Nephron (organoid): ENCODE data around the gene ROBO4.

Source experiments
- H3K27ac Mint-ChIP-seq, 3 experiments: 2 replicates each; pipeline ENCODE4 v1.8.0; 2020; ENCODE audit warnings: mixed read lengths in 3 of 3, mild to moderate bottlenecking in 2 of 3, moderate library complexity in 1 of 3
- H3K27me3 Mint-ChIP-seq: 2 replicates; pipeline ENCODE4 v1.8.0; 2021; ENCODE audit warnings: low read depth, mild to moderate bottlenecking, moderate library complexity, mixed read lengths
- H3K36me3 Mint-ChIP-seq: 2 replicates; pipeline ENCODE4 v1.8.0; 2020; ENCODE audit warnings: low read depth, mixed read lengths
- H3K4me1 Mint-ChIP-seq: 2 replicates; pipeline ENCODE4 v1.8.0; 2020; ENCODE audit warnings: mixed read lengths
- H3K4me3 Mint-ChIP-seq, 3 experiments: 2 replicates each; pipeline ENCODE4 v1.8.0; 2020; ENCODE audit warnings: mild to moderate bottlenecking in 3 of 3, mixed read lengths in 3 of 3, moderate library complexity in 2 of 3
- H3K9me3 Mint-ChIP-seq: 2 replicates; pipeline ENCODE4 v1.8.0; 2020; ENCODE audit warnings: mixed read lengths
- CTCF ChIP-seq, 3 experiments: fragments of 200-600 bp; sonication (generic); IDR thresholded peaks; one replicate each; pipeline ENCODE4 v1.5.0; 2021; ENCODE audit warnings: antibody characterized with exemption in 3 of 3; ENCODE audit not compliant: unreplicated experiment in 3 of 3

ROBO4 gene

DNA sequence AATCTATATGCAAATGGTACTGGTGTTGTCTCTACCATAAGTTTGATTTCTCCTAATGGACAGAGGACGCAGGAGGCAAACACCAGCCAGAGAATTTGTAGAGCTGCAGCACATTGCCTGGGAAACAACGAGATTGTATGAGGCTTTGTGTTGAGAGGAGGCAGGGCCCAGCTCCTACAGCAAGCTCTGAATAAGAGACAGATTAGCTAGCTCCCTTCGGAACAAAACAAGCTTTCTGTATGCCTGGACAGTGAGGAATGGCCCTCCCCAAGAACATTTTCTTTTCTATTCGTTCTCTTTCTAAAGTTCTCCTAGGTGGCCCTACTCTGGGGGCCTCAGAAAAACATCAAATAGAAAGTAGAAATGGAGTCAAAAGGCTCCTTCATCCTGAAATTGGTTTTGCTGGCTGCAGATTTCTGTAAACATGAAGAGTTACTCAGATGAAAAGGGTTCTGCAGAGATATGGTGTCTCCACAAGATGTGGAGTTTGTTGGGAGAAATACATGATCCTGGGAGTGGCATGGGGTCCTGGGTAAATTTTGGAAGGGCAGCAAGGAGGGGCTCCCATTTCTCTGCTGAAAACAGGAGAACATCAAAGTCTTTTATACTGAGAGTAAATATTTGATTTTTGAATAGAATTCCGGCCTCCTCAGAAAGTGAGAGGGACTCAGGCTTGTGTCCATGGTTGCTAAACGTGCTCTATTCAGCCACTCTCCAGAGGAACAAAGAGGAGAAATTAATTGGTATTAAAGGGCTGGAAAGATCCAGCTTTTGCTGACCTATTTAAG lies 45.0 kb upstream of the ROBO4 start:
- H3K36me3 Mint-ChIP-seq, result no peaks in the 10 kb centered on the region
- no peak overlapping the region for H3K4me3 Mint-ChIP-seq
- H3K9me3 Mint-ChIP-seq, result peaks cover 2% of the 10 kb centered on the region
- H3K27me3 Mint-ChIP-seq, result peaks cover 4% of the 10 kb centered on the region
- no peak for TF ChIP-seq CTCF (IDR thresholded peaks at IDR 0.05; ENCODE audit: unreplicated experiment in 3 of 3)
- no peak overlapping the region for H3K27ac Mint-ChIP-seq
- H3K4me1 Mint-ChIP-seq, result peaks cover 8% of the 10 kb centered on the region

DNA sequence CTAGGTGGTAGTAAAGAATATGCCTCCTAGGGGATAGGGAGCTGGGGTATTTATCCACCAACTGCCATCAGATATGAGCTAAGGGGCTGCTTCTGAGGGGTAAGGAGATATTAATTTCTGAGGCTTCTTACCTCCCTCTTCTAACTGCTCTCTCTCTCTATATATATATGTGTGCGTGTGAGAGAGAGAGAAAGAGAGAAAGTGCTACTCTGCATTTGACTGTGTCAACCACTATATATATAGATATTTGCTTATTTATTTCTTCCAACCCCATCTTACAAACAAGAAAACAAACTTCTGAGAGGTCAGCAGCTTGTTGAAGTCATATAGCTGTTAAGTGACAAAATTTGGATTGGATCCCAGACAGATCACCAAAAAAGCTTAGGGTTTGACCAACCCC lies 44.0 kb upstream of the ROBO4 start:
- H3K4me3 Mint-ChIP-seq, result no peak overlapping the region
- H3K4me1 Mint-ChIP-seq, result peaks cover 8% of the 10 kb centered on the region
- no peak overlapping the region for H3K27ac Mint-ChIP-seq
- H3K9me3 Mint-ChIP-seq, result peaks cover 2% of the 10 kb centered on the region
- no peaks in the 10 kb centered on the region for H3K36me3 Mint-ChIP-seq
- no peak for TF ChIP-seq CTCF (IDR thresholded peaks at IDR 0.05; ENCODE audit: unreplicated experiment in 3 of 3)
- H3K27me3 Mint-ChIP-seq, result peaks cover 4% of the 10 kb centered on the region

GRCh38 chr11:124938970-124939369 lies 41.3 kb upstream of the ROBO4 start:
- H3K4me1 Mint-ChIP-seq, result peaks cover 3% of the 10 kb centered on the region
- H3K27me3 Mint-ChIP-seq, result peaks cover 9% of the 10 kb centered on the region
- TF ChIP-seq CTCF (IDR thresholded peaks at IDR 0.05; ENCODE audit: unreplicated experiment in 3 of 3), result no peak
- no peaks in the 10 kb centered on the region for H3K36me3 Mint-ChIP-seq
- no peak overlapping the region for H3K27ac Mint-ChIP-seq
- H3K9me3 Mint-ChIP-seq, result no peaks in the 10 kb centered on the region
- H3K4me3 Mint-ChIP-seq, result no peak overlapping the region

DNA sequence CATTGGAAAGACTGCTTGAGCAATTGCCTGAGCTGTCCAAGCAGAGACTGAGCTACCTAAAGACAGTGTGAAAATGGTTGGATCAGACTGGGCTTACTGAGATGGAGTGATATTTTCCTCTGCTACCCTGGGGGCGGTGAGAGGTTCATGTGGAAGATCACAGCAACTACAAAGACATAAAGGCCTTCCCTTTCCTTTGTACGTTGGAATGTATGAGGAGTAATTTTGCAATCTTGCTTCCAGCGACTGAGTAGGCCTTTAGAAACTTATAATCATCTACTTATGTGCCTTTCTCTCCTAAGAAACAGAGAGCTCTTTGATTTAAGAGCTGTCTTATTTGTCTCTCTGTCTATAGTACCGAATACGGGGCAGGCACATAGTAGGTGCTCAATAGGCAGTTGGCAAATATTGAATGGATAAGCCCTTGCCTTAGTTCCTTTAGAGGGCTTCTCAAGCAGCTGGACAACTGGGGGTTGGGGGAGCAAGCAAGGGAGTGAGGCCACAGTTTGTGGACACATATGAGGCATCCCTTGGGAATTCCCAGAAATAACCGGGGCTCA lies 40.6 kb upstream of the ROBO4 start:
- no peak for TF ChIP-seq CTCF (IDR thresholded peaks at IDR 0.05; ENCODE audit: unreplicated experiment in 3 of 3)
- Mint-ChIP-seq H3K4me3 (no peak overlapping the region), H3K27me3 (peaks cover 9% of the 10 kb centered on the region), H3K9me3 (no peaks in the 10 kb centered on the region), H3K36me3 (no peaks in the 10 kb centered on the region), H3K27ac (no peak overlapping the region), H3K4me1 (no peaks in the 10 kb centered on the region)

GRCh38 chr11:124937336-124937935 lies 39.8 kb upstream of the ROBO4 start:
- TF ChIP-seq CTCF (IDR thresholded peaks at IDR 0.05; ENCODE audit: unreplicated experiment in 3 of 3), result no peak
- Mint-ChIP-seq H3K36me3 (no peaks in the 10 kb centered on the region), H3K9me3 (no peaks in the 10 kb centered on the region), H3K4me3 (no peak overlapping the region), H3K27me3 (peaks cover 5% of the 10 kb centered on the region), H3K27ac (no peak overlapping the region), H3K4me1 (no peaks in the 10 kb centered on the region)
